ENCODE results near the gene TTC19. TPM values are rescaled to one million over a fixed set of nuclear protein-coding genes. Genes with fewer than 3 reads are reported as not detected.

TTC19 gene
- total and polyA plus RNA-seq, 8 donors, result 12.6 to 1,106 (median 54.0) TPM

GRCh38 chr17:15970500-15970899 lies 29.1 kb upstream of the TTC19 start:
- H3K27ac ChIP-seq, result no peak overlapping the region

GRCh38 chr17:15971098-15971678 lies 28.4 kb upstream of the TTC19 start:
- TF ChIP-seq POLR2AphosphoS5 (IDR thresholded peaks at IDR 0.05), result no peak
- TF ChIP-seq EP300 (IDR thresholded peaks at IDR 0.05), result no peak
- TF ChIP-seq CTCF (IDR thresholded peaks at IDR 0.05), result no peak
- TF ChIP-seq POLR2A (IDR thresholded peaks at IDR 0.05), result no peak
- WGBS, 5 donors, result 75 to 85% (median 77%) methylated on average over 5 of the region's 5 CpGs
- Histone ChIP-seq H3K27me3 (no peaks in the 10 kb centered on the region), H3K4me1 (peaks cover 12 to 13% (median 12%) of the 10 kb centered on the region in 4 donors), H3K27ac (no peak overlapping the region), H3K36me3 (peaks cover 0 to 12% (median 10%) of the 10 kb centered on the region in 4 donors), H3K4me3 (no peak overlapping the region), H3K9me3 (no peaks in the 10 kb centered on the region)
- intact Hi-C loops (cut with DNase I; ENCODE audit: low total_unique reads), result no loop called here
- DNase-seq, result no peak

More at GRCh38 chr17:15970500-15970899, 29.1 kb upstream of the TTC19 start:
- no peaks in the 10 kb centered on the region for H3K27me3 ChIP-seq
- no peak for DNase-seq
- WGBS, 5 donors, result 46 to 70% (median 60%) methylated on average over 2 of the region's 2 CpGs
- no peak for TF ChIP-seq POLR2A (IDR thresholded peaks at IDR 0.05)
- no peak for TF ChIP-seq EP300 (IDR thresholded peaks at IDR 0.05)
- no peak for TF ChIP-seq CTCF (IDR thresholded peaks at IDR 0.05)
- TF ChIP-seq POLR2AphosphoS5 (IDR thresholded peaks at IDR 0.05), result no peak
- H3K4me1 ChIP-seq, result peaks cover 17 to 19% (median 18%) of the 10 kb centered on the region in 4 donors
- peaks cover 0 to 11% (median 9%) of the 10 kb centered on the region in 4 donors for H3K36me3 ChIP-seq
- H3K4me3 ChIP-seq, result no peak overlapping the region
- no peaks in the 10 kb centered on the region for H3K9me3 ChIP-seq
- intact Hi-C loops (cut with DNase I; ENCODE audit: low total_unique reads), result no loop called here

GRCh38 chr17:15971882-15972281 lies 27.7 kb upstream of the TTC19 start:
- no peak overlapping the region for H3K4me3 ChIP-seq
- intact Hi-C loops (cut with DNase I; ENCODE audit: low total_unique reads), result no loop called here
- no peaks in the 10 kb centered on the region for H3K9me3 ChIP-seq
- peaks cover 2 to 19% (median 17%) of the 10 kb centered on the region in 4 donors for H3K36me3 ChIP-seq
- H3K27me3 ChIP-seq, result no peaks in the 10 kb centered on the region
- H3K27ac ChIP-seq, result no peak overlapping the region
- TF ChIP-seq POLR2AphosphoS5 (IDR thresholded peaks at IDR 0.05) (no peak), EP300 (IDR thresholded peaks at IDR 0.05) (no peak), CTCF (IDR thresholded peaks at IDR 0.05) (no peak), POLR2A (IDR thresholded peaks at IDR 0.05) (no peak)
- no peak for DNase-seq
- 92 to 98% (median 94%) methylated on average over 5 of the region's 5 CpGs for WGBS, 5 donors
- H3K4me1 ChIP-seq, result peaks cover 5 to 6% (median 5%) of the 10 kb centered on the region in 4 donors

GRCh38 chr17:15972497-15972951 lies 27.1 kb upstream of the TTC19 start:
- intact Hi-C loops (cut with DNase I; ENCODE audit: low total_unique reads), result no loop called here
- Histone ChIP-seq H3K27me3 (no peaks in the 10 kb centered on the region), H3K36me3 (peaks cover 5 to 26% (median 24%) of the 10 kb centered on the region in 4 donors), H3K4me3 (no peak overlapping the region), H3K27ac (no peak overlapping the region), H3K4me1 (no peaks in the 10 kb centered on the region), H3K9me3 (no peaks in the 10 kb centered on the region)
- TF ChIP-seq CTCF (IDR thresholded peaks at IDR 0.05) (no peak), EP300 (IDR thresholded peaks at IDR 0.05) (no peak), POLR2A (IDR thresholded peaks at IDR 0.05) (no peak), POLR2AphosphoS5 (IDR thresholded peaks at IDR 0.05) (no peak)
- no peak for DNase-seq
- WGBS, 5 donors, result 93 to 96% (median 96%) methylated on average over 4 of the region's 4 CpGs
